WTC11 (cell line): ENCODE results near the gene SLK. TPM values are rescaled to one million over a fixed set of nuclear protein-coding genes. Genes with fewer than 3 reads are reported as not detected.

Source experiments
- ATAC-seq: fragments of 200-7000 bp; cut with Tn5 transposase; 2 replicates; pipeline ENCODE4 v1.10.0; 2021; ENCODE audit warnings: mild to moderate bottlenecking, moderate library complexity
- CTCF ChIA-PET: fragments of 300-600 bp; sonication (Branson Sonifier 250); formaldehyde crosslinking; loops from one replicate; lab custom pipeline; 2021; ENCODE audit warnings: antibody characterized with exemption; lab: Charles Lee
- POLR2A ChIA-PET: fragments of 350-600 bp; sonication (Branson Sonifier 250); formaldehyde crosslinking; loops from one replicate; lab custom pipeline; 2021; ENCODE audit warnings: antibody characterized with exemption; lab: Charles Lee
- DNase-seq: peaks from one replicate; pipeline ENCODE4 v3.0.0; 2021; ENCODE audit warnings: low spot score
- H3K27ac Mint-ChIP-seq: 2 replicates; pipeline ENCODE4 v1.8.0; 2021; ENCODE audit warnings: mixed read lengths
- H3K27me3 Mint-ChIP-seq: 2 replicates; pipeline ENCODE4 v1.8.0; 2021; ENCODE audit warnings: low read depth, mild to moderate bottlenecking, moderate library complexity, mixed read lengths
- H3K36me3 Mint-ChIP-seq: 2 replicates; pipeline ENCODE4 v1.8.0; 2021; ENCODE audit warnings: mixed read lengths
- H3K4me1 Mint-ChIP-seq: 2 replicates; pipeline ENCODE4 v1.8.0; 2022; ENCODE audit warnings: mixed read lengths
- H3K4me3 Mint-ChIP-seq: 2 replicates; pipeline ENCODE4 v1.8.0; 2021; ENCODE audit warnings: mild to moderate bottlenecking, moderate library complexity, mixed read lengths
- H3K9me3 Mint-ChIP-seq: 2 replicates; pipeline ENCODE4 v1.8.0; 2021; ENCODE audit warnings: mixed read lengths
- ATF3 ChIP-seq: sonication (generic); formaldehyde crosslinking; conservative IDR thresholded peaks from 2 replicates; pipeline ENCODE4 v1.8.1; 2022; ENCODE audit warnings: mild to moderate bottlenecking, missing genetic modification reagents
- CBFB ChIP-seq: sonication (generic); formaldehyde crosslinking; IDR thresholded peaks from 2 replicates; pipeline ENCODE4 v1.8.1; 2022; ENCODE audit warnings: mild to moderate bottlenecking, low read depth, missing genetic modification reagents
- EMX1 ChIP-seq: fragments of 250-450 bp; sonication (Bioruptor Pico); IDR thresholded peaks from 2 replicates; pipeline ENCODE4 v1.8.0; 2021; ENCODE audit warnings: mild to moderate bottlenecking
- ETV6 ChIP-seq: sonication (generic); formaldehyde crosslinking; IDR thresholded peaks from 2 replicates; pipeline ENCODE4 v1.8.1; 2022; ENCODE audit warnings: mild to moderate bottlenecking, missing genetic modification reagents
- GABPB1 ChIP-seq: sonication (generic); formaldehyde crosslinking; IDR thresholded peaks from 2 replicates; pipeline ENCODE4 v1.8.1; 2023; ENCODE audit warnings: mild to moderate bottlenecking, missing genetic modification reagents
- GTF2I ChIP-seq: fragments of 250-450 bp; sonication (Bioruptor Pico); conservative IDR thresholded peaks from 2 replicates; pipeline ENCODE4 v1.4.0; 2021; ENCODE audit warnings: mild to moderate bottlenecking
- HMGA2 ChIP-seq: fragments of 250-450 bp; sonication (Bioruptor Pico); IDR thresholded peaks from 2 replicates; pipeline ENCODE4 v1.4.0; 2021; ENCODE audit warnings: mild to moderate bottlenecking, moderate library complexity
- IRF1 ChIP-seq: sonication (generic); formaldehyde crosslinking; IDR thresholded peaks from 2 replicates; pipeline ENCODE4 v1.8.0; 2023; ENCODE audit warnings: missing genetic modification reagents
- KAT7 ChIP-seq: sonication (generic); formaldehyde crosslinking; IDR thresholded peaks from 2 replicates; pipeline ENCODE4 v1.8.1; 2023; ENCODE audit warnings: missing genetic modification reagents, mild to moderate bottlenecking, borderline replicate concordance
- NFYB ChIP-seq: sonication (generic); formaldehyde crosslinking; conservative IDR thresholded peaks from 2 replicates; pipeline ENCODE4 v1.8.0; 2022; ENCODE audit warnings: low read depth, missing genetic modification reagents
- TCF7 ChIP-seq: sonication (generic); formaldehyde crosslinking; IDR thresholded peaks from 2 replicates; pipeline ENCODE4 v1.8.0; 2022; ENCODE audit warnings: mild to moderate bottlenecking, low read depth, missing genetic modification reagents, moderate library complexity
- TP53 ChIP-seq: sonication (generic); formaldehyde crosslinking; IDR thresholded peaks from 2 replicates; pipeline ENCODE4 v1.8.1; 2023; ENCODE audit warnings: mild to moderate bottlenecking, missing genetic modification reagents
- ZNF121 ChIP-seq: sonication (generic); formaldehyde crosslinking; IDR thresholded peaks from 2 replicates; pipeline ENCODE4 v1.8.0; 2023; ENCODE audit warnings: missing genetic modification reagents
- ZNF317 ChIP-seq: sonication (generic); formaldehyde crosslinking; IDR thresholded peaks from 2 replicates; pipeline ENCODE4 v1.8.1; 2023; ENCODE audit warnings: low read depth, mild to moderate bottlenecking, moderate library complexity, missing genetic modification reagents, borderline replicate concordance
- total RNA-seq: library from RNA; stranded (reverse); gene quantifications from 3 replicates; pipeline ENCODE4 v1.2.3, GENCODE V29; 2021
- TF ChIP-seq, protein P1 (sequence below): sonication (generic); formaldehyde crosslinking; conservative IDR thresholded peaks from 2 replicates; pipeline ENCODE4 v1.8.1; 2023; ENCODE audit warnings: mild to moderate bottlenecking, low read depth, missing genetic modification reagents, moderate library complexity
- TF ChIP-seq, protein P2 (sequence below): sonication (generic); formaldehyde crosslinking; IDR thresholded peaks from 2 replicates; pipeline ENCODE4 v1.8.1; 2022; ENCODE audit warnings: mild to moderate bottlenecking, missing genetic modification reagents, moderate library complexity, borderline replicate concordance
- TF ChIP-seq, protein P3 (sequence below): sonication (generic); formaldehyde crosslinking; IDR thresholded peaks from 2 replicates; pipeline ENCODE4 v1.8.0; 2023; ENCODE audit warnings: mild to moderate bottlenecking, missing genetic modification reagents

The SLK gene
- total RNA-seq, 1 experiment from 2014 or later, result 19.2 TPM

DNA sequence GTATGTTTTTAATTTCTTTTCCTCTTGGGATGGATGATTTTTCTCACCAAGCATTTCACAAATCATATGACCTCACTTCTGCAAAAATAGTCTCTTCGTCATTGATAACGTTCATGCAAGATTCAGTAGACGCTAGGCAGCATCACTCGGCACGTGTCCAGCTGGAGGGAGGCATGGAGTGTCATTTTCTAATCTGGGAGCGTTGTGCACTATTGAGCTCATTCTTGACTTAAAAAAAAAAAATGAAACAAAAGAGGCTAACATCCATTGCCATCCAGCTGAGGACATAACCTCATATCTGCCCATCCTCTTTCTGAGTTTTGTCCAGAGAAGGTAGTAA, 62.6 kb downstream of the SLK start:
- Mint-ChIP-seq H3K36me3 (0 out of 2 replicates have a peak, but pooled peaks cover 2% of the 10 kb centered on the region), H3K27ac (no peak overlapping the region)

DNA sequence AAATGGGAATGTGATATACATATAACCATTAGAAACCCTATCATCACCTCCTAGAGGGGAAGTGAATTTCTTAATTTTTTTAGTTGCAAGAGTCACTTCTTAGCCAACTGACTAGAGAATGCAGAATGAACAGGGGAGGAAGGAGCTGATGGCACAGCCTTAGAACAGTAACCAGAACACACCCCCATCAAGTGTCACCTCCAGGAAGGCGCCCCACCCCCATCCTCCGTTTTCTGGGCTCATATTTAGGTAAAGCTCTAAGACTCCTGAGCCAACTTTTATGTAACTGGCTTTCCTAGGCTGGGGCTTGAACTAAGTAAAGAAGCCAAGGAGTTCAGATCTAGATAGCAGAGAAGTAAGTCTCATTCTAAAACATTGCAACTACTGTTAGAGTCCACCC, 64.7 kb downstream of the SLK start:
- no peak overlapping the region for H3K4me3 Mint-ChIP-seq
- peaks cover 27% of the 10 kb centered on the region for H3K4me1 Mint-ChIP-seq
- 0 out of 2 replicates have a peak, but pooled peaks cover 2% of the 10 kb centered on the region for H3K36me3 Mint-ChIP-seq
- ChIA-PET POLR2A (no interaction called here), CTCF (interaction anchor here (0.8 to 1.7 kb wide), 5 partner anchors 89 to 346 kb away, joined by 3 to 7 read pairs (median 4); no protein-coding TSS in a partner anchor)
- no peak overlapping the region for H3K27ac Mint-ChIP-seq
- no peaks in the 10 kb centered on the region for H3K27me3 Mint-ChIP-seq
- TF ChIP-seq KAT7 (CRISPR knock-in tag) (no peak), CBFB (CRISPR knock-in tag) (no peak), ZNF121 (no peak), ETV6 (CRISPR knock-in tag) (no peak), HMGA2 (CRISPR knock-in tag) (no peak)
- TF ChIP-seq, protein P1, sequence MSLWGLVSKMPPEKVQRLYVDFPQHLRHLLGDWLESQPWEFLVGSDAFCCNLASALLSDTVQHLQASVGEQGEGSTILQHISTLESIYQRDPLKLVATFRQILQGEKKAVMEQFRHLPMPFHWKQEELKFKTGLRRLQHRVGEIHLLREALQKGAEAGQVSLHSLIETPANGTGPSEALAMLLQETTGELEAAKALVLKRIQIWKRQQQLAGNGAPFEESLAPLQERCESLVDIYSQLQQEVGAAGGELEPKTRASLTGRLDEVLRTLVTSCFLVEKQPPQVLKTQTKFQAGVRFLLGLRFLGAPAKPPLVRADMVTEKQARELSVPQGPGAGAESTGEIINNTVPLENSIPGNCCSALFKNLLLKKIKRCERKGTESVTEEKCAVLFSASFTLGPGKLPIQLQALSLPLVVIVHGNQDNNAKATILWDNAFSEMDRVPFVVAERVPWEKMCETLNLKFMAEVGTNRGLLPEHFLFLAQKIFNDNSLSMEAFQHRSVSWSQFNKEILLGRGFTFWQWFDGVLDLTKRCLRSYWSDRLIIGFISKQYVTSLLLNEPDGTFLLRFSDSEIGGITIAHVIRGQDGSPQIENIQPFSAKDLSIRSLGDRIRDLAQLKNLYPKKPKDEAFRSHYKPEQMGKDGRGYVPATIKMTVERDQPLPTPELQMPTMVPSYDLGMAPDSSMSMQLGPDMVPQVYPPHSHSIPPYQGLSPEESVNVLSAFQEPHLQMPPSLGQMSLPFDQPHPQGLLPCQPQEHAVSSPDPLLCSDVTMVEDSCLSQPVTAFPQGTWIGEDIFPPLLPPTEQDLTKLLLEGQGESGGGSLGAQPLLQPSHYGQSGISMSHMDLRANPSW (CRISPR knock-in tag), result no peak
- ATAC-seq (no peak), DNase-seq (no peak)
- H3K9me3 Mint-ChIP-seq, result no peaks in the 10 kb centered on the region

More for the DNA sequence above, 62.6 kb downstream of the SLK start:
- TF ChIP-seq GTF2I (CRISPR knock-in tag), result no peak
- TF ChIP-seq ATF3, result no peak
- TF ChIP-seq, protein P2, sequence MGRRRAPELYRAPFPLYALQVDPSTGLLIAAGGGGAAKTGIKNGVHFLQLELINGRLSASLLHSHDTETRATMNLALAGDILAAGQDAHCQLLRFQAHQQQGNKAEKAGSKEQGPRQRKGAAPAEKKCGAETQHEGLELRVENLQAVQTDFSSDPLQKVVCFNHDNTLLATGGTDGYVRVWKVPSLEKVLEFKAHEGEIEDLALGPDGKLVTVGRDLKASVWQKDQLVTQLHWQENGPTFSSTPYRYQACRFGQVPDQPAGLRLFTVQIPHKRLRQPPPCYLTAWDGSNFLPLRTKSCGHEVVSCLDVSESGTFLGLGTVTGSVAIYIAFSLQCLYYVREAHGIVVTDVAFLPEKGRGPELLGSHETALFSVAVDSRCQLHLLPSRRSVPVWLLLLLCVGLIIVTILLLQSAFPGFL (CRISPR knock-in tag), result no peak
- no peak for TF ChIP-seq TCF7 (CRISPR knock-in tag)
- TF ChIP-seq, protein P3, sequence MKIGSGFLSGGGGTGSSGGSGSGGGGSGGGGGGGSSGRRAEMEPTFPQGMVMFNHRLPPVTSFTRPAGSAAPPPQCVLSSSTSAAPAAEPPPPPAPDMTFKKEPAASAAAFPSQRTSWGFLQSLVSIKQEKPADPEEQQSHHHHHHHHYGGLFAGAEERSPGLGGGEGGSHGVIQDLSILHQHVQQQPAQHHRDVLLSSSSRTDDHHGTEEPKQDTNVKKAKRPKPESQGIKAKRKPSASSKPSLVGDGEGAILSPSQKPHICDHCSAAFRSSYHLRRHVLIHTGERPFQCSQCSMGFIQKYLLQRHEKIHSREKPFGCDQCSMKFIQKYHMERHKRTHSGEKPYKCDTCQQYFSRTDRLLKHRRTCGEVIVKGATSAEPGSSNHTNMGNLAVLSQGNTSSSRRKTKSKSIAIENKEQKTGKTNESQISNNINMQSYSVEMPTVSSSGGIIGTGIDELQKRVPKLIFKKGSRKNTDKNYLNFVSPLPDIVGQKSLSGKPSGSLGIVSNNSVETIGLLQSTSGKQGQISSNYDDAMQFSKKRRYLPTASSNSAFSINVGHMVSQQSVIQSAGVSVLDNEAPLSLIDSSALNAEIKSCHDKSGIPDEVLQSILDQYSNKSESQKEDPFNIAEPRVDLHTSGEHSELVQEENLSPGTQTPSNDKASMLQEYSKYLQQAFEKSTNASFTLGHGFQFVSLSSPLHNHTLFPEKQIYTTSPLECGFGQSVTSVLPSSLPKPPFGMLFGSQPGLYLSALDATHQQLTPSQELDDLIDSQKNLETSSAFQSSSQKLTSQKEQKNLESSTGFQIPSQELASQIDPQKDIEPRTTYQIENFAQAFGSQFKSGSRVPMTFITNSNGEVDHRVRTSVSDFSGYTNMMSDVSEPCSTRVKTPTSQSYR (CRISPR knock-in tag), result no peak
- no peak for TF ChIP-seq NFYB (CRISPR knock-in tag)
- no peak for TF ChIP-seq EMX1 (CRISPR knock-in tag)
- TF ChIP-seq TP53 (CRISPR knock-in tag), result no peak
- TF ChIP-seq GABPB1 (CRISPR knock-in tag), result no peak
- TF ChIP-seq ZNF317 (CRISPR knock-in tag), result no peak
- no peak for TF ChIP-seq IRF1 (CRISPR knock-in tag)
- no peak for DNase-seq
- Mint-ChIP-seq H3K9me3 (no peaks in the 10 kb centered on the region), H3K27me3 (no peaks in the 10 kb centered on the region), H3K4me3 (no peak overlapping the region), H3K4me1 (peaks cover 27% of the 10 kb centered on the region)
- ChIA-PET CTCF (interaction anchor here (0.9 to 1.9 kb wide), 6 partner anchors 16 to 245 kb away, joined by 3 to 17 read pairs (median 4); partner anchors contain the start of gene SFR1), POLR2A (no interaction called here)
- no peak for ATAC-seq
